K562 (cell line): Measurements from ENCODE around the gene RIT1. TPM values are rescaled to one million over a fixed set of nuclear protein-coding genes. Genes with fewer than 3 reads are reported as not detected.

Source experiments
- ARID1B ChIP-seq: fragments of 450-650 bp; IDR thresholded peaks from 2 replicates; pipeline ENCODE4 v1.6.1; 2016; ENCODE audit warnings: antibody characterized with exemption, mild to moderate bottlenecking, inconsistent platforms
- BRD9 ChIP-seq: fragments of 450-650 bp; IDR thresholded peaks from 2 replicates; pipeline ENCODE4 v1.6.1; 2018; ENCODE audit warnings: low read depth; ENCODE audit not compliant: partially characterized antibody
- CREB1 ChIP-seq, 2 experiments: sonication (generic) in 1 of 2; formaldehyde crosslinking in 1 of 2; IDR thresholded peaks; 2 replicates each; pipeline versions ENCODE4 v1.6.1 to v1.8.0; 2012 to 2022; ENCODE audit warnings: inconsistent platforms in 1 of 2, mild to moderate bottlenecking in 1 of 2, missing genetic modification reagents in 1 of 2, moderate library complexity in 1 of 2
- CREM ChIP-seq: IDR thresholded peaks from 2 replicates; pipeline ENCODE4 v1.6.1; 2014; ENCODE audit warnings: antibody characterized with exemption, low read depth
- CXXC5 ChIP-seq: fragments of 250-450 bp; sonication (Bioruptor Pico); IDR thresholded peaks from 2 replicates; pipeline ENCODE4 v1.8.0; 2022; ENCODE audit warnings: inconsistent platforms, mild to moderate bottlenecking, moderate library complexity
- E2F6 ChIP-seq, 2 experiments: IDR thresholded peaks; 2 replicates each; pipeline ENCODE4 v1.6.1; 2011; ENCODE audit warnings: borderline replicate concordance in 1 of 2, control low read depth in 1 of 2, low read depth in 1 of 2, low read length in 1 of 2, mild to moderate bottlenecking in 1 of 2, mixed read lengths in 1 of 2, moderate library complexity in 1 of 2; ENCODE audit not compliant: insufficient read depth in 1 of 2, insufficient read length in 1 of 2, poor library complexity in 1 of 2, severe bottlenecking in 1 of 2; ENCODE audit errors: extremely low read depth in 1 of 2
- JUN ChIP-seq, 2 experiments: sonication (generic) in 1 of 2; formaldehyde crosslinking in 1 of 2; IDR thresholded peaks; 2 replicates each; pipeline versions ENCODE4 v1.6.1 to v1.8.0; 2012 to 2022; ENCODE audit warnings: borderline replicate concordance in 2 of 2, mild to moderate bottlenecking in 2 of 2, improper control_type of control experiment in 1 of 2, low read depth in 1 of 2, low read length in 1 of 2, missing genetic modification reagents in 1 of 2
- MNT ChIP-seq, 2 experiments: fragments of 450-650 bp; conservative IDR thresholded peaks; 2 replicates each; pipeline ENCODE4 v1.6.1; 2017; ENCODE audit warnings: mild to moderate bottlenecking in 2 of 2, moderate library complexity in 2 of 2
- NRF1 ChIP-seq, 2 experiments: fragments of 450-650 bp; IDR thresholded peaks in 1 of 2; conservative IDR thresholded peaks in 1 of 2; 2 replicates each; pipeline ENCODE4 v1.6.1; 2014; ENCODE audit warnings: mild to moderate bottlenecking in 2 of 2
- PML ChIP-seq: IDR thresholded peaks from 2 replicates; pipeline ENCODE4 v1.6.1; 2012; ENCODE audit warnings: low read length, inconsistent platforms
- POLR2AphosphoS5 ChIP-seq: IDR thresholded peaks from 2 replicates; pipeline ENCODE4 v1.6.1; 2011; ENCODE audit warnings: mild to moderate bottlenecking, low read depth, low read length, moderate library complexity; ENCODE audit not compliant: control insufficient read depth, insufficient read depth
- TAF1 ChIP-seq: IDR thresholded peaks from 2 replicates; pipeline ENCODE4 v1.6.1; 2011; ENCODE audit warnings: mild to moderate bottlenecking, low read length, moderate library complexity; ENCODE audit not compliant: insufficient read depth, control insufficient read depth, severe bottlenecking; ENCODE audit errors: extremely low read depth
- TFAP4 ChIP-seq: sonication (generic); formaldehyde crosslinking; IDR thresholded peaks from 2 replicates; pipeline ENCODE4 v1.8.0; 2022; ENCODE audit warnings: missing genetic modification reagents, mild to moderate bottlenecking, moderate library complexity, borderline replicate concordance
- VEZF1 ChIP-seq: fragments of 200-800 bp; sonication (Bioruptor generic); IDR thresholded peaks from 2 replicates; pipeline ENCODE4 v1.6.1; 2017; ENCODE audit warnings: missing genetic modification characterization, missing compliant biosample characterization
- ZNF395 ChIP-seq: fragments of 200-800 bp; sonication (Bioruptor generic); IDR thresholded peaks from 2 replicates; pipeline ENCODE4 v1.6.1; 2017; ENCODE audit warnings: missing genetic modification characterization, missing compliant biosample characterization
- polyA plus RNA-seq, 8 experiments: library from polyadenylated mRNA; depleted of rRNA in 4 of 8; stranded (reverse) in 5 of 8; unstranded in 3 of 8; fragments of >200 nt; fragmentation: Nextera tagmentation in 2 of 8; fragmentation: Illumina TruSeq in 1 of 8; extraction: Ambion mirVana in 2 of 8; extraction: Trizol in 1 of 8; gene quantifications; 2 replicates each; pipeline versions ENCODE4 v1.2.1 to v1.2.3, GENCODE V29; 2011 to 2014; ENCODE audit warnings: inconsistent platforms in 1 of 8, missing spikeins in 1 of 8
- total RNA-seq, 7 experiments: library from RNA; depleted of rRNA in 6 of 7; stranded (reverse); fragments of >200 nt in 6 of 7; fragmentation: Illumina TruSeq in 2 of 7; extraction: Trizol in 2 of 7; gene quantifications; 2 replicates each; pipeline versions ENCODE4 v1.2.1 to v1.2.3, GENCODE V29; 2011 to 2021; ENCODE audit warnings: low replicate concordance in 1 of 7

The RIT1 gene
- total and polyA plus RNA-seq, 9 of the 15 experiments (the other 6 are each of a cell fraction or from before 2014, with no cell fraction given) = 13.5 to 57.6 (median 22.9) TPM

GRCh38 chr1:155859881-155860871 lies 51.0 kb downstream of the RIT1 start (continued):
- peak; percentile 34; the same call in 1 of the 2 replicates for TF ChIP-seq ZNF395 (CRISPR knock-in tag)
- TF ChIP-seq VEZF1 = peak; percentile 75
- TF ChIP-seq TAF1 = peak; percentile 33
- TF ChIP-seq NRF1 (conservative IDR thresholded peaks at IDR 0.05 in 1 of 2, IDR thresholded peaks at IDR 0.05 in 1 of 2) = 0 out of 4 replicates have a peak, but pooled peaks of 1 of the 2 experiments have one; percentile 16
- TF ChIP-seq BRD9 = no peak
- TF ChIP-seq CXXC5 (CRISPR knock-in tag) = 0 out of 2 replicates have a peak, but pooled peaks have one; percentile 39
- TF ChIP-seq MNT (conservative IDR thresholded peaks at IDR 0.05) = peak in 1 of 2 experiments; percentile 19; a peak in 1 of 4 replicates
- TF ChIP-seq TFAP4 (CRISPR knock-in tag) = peak; percentile 72; the same call in 1 of the 2 replicates
- TF ChIP-seq JUN (IDR thresholded peaks at IDR 0.05; ENCODE audit: borderline replicate concordance, low read depth, low read length) = peak; percentile 93
- TF ChIP-seq JUN (CRISPR knock-in tag; IDR thresholded peaks at IDR 0.05; ENCODE audit: borderline replicate concordance) = peak; percentile 95
- TF ChIP-seq CREB1 (IDR thresholded peaks at IDR 0.05) = peak; percentile 38; the same call in 1 of the 2 replicates
- peak; percentile 41; the same call in 1 of the 2 replicates for TF ChIP-seq CREB1 (CRISPR knock-in tag; IDR thresholded peaks at IDR 0.05)
- peak in 1 of 2 experiments; percentile 10 for TF ChIP-seq E2F6 (IDR thresholded peaks at IDR 0.05; ENCODE audit: borderline replicate concordance in 1 of 2, extremely low read depth in 1 of 2, insufficient read depth in 1 of 2, insufficient read length in 1 of 2, low read depth in 1 of 2, low read length in 1 of 2, poor library complexity in 1 of 2, severe bottlenecking in 1 of 2)
- TF ChIP-seq POLR2AphosphoS5 = 0 out of 2 replicates have a peak, but pooled peaks have one; percentile 25
- TF ChIP-seq ARID1B = peak; percentile 47; the same call in 1 of the 2 replicates
- TF ChIP-seq PML = no peak
- peak; percentile 75 for TF ChIP-seq CREM
